HG02884 (cell line): ENCODE results near the gene AGBL3.
"Not testable (repeated sequence)": the region's sequence is repeated elsewhere in the genome, so short reads cannot be mapped to it uniquely, and the experiment has no call there.

Source experiments
- ATAC-seq: cut with Tn5 transposase; IDR thresholded peaks from one replicate; pipeline ENCODE4 v1.9.1; 2021; ENCODE audit warnings: mild to moderate bottlenecking, moderate library complexity; ENCODE audit not compliant: unreplicated experiment

AGBL3 gene

DNA sequence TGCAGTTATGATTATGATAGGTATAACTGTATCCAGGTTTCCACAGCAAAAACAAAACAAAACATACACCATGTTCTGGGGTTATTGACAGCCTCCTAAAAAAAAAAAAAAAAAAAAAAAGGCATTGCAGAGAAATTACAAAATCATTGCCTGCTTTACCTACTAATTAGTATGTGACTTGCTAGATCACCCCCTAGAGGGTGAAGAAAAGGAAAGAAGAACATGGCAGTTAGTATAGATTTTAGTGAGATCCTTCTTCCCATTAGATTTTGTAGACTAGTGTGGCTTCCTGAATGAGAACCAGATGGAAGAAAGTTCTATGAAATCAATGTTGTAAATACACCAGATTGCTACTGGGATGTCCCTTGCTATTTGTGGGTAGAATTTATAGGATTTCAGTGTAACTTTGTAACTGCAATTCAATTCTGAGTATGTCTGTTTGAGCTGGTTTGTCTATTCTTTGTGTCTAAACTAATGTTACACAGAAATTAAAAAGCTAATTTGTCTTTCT is 24.0 kb upstream of the AGBL3 start:
- ATAC-seq: no peak

DNA sequence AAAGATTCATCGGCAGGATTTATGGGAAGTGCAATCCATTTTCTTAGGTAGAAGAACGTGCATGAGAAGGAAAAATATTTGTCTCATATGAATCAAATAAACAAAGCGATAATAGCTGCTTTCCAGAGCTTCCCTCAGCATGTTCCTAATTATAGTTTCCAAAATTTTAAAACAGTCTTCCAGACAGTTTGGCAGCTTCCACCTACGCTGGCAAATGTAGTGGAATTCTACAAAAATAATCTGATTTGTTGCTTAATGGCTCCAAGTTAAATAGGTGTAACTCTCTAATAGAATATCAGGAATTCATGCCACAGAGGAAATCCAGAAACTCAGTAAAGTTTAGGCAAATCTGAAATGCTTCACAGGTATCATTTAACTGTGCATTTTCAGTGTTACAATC is 23.3 kb upstream of the AGBL3 start:
- ATAC-seq: no peak

DNA sequence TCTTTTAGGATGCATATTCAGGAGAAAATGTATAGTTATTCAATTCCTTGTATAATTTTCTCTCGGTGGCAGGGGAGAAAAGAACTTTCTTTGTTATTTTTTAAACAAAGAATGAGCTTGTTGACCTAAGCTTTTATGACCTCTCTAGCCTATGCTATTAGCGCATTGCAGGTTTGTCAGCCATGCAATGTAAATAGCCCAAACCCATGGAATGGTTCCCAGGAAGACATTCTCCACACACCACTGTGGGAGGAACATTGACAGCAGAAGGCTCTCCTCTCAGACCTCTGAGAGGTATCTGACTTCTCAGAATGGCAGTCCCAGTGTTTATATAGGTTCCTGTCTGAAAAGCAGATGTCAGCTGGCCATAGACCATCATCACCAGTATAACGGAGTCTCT is 19.6 kb upstream of the AGBL3 start:
- no peak for ATAC-seq

DNA sequence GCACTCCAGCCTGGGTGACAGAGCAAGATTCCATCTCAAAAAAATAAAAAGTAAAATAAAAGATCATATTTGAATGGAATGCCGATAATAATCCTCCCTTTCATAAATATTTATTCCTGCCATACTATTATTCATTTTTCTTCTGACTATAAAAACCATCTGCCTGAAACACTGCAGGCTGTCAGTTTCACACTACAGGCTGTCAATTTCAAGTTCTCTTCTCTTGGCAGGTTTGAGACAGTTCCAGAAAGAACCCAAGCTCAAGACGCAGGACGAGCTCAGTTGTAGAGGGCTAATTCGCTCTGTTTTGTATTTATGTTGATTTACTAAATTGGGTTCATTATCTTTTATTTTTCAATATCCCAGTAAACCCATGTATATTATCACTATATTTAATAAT is 18.2 kb upstream of the AGBL3 start:
- ATAC-seq: no peak

DNA sequence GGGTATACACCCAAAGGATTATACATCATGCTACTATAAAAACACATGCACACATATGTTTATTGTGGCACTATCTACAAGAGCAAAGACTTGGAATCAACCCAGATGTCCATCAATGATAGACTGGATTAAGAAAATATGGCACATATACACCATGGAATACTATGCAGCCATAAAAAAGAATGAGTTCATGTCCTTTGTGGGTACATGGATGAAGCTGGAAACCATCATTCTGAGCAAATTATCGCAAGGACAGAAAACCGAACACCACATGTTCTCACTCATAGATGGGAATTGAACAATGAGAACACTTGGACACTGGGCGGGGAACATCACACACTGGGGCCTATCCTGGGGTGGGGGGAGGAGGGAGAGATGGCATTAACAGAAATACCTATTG is 4.7 kb upstream of the AGBL3 start:
- ATAC-seq: not testable (repeated sequence)

DNA sequence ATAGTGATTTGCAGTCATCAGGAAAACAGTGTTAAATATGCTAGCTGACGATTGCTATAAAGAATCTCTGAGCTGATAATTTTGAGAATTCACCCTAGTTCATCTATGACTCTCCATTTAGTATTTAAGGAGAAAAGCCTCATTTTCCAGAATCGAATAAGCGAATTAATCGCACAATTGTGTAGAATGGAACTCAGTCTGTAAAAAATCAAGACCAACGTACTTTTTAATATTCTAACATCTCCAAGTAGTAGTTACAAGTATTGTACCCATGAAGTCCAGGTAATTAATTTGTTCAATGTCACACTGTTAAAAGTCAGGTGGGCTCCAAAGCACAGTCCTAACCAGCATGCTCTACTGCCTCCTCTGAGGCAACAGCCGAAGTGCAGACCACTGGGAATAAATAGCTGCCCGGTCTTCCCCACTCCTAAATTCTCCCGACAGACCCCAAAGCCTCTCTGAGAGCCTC is 380 bp upstream of the AGBL3 start:
- peak; percentile 41 for ATAC-seq

DNA sequence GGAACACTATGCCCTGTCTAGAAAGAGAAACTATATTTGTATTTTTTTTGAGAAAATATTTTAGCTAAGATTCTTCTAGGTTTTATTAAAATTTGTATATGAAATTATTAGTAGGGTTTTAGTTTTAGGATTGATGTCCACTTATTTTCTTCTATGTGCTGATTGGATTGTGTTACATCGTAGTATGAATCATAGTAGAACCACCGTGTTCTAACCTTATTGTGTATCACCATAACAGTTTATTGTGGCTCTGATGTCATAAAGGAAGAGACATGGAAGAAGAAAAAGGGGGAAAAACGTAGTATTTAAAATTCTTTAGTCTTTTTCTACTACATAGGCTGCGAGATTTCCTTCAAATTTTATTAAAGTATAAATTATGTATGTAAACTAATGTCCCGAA is 1.9 kb downstream of the AGBL3 start:
- ATAC-seq: no peak

DNA sequence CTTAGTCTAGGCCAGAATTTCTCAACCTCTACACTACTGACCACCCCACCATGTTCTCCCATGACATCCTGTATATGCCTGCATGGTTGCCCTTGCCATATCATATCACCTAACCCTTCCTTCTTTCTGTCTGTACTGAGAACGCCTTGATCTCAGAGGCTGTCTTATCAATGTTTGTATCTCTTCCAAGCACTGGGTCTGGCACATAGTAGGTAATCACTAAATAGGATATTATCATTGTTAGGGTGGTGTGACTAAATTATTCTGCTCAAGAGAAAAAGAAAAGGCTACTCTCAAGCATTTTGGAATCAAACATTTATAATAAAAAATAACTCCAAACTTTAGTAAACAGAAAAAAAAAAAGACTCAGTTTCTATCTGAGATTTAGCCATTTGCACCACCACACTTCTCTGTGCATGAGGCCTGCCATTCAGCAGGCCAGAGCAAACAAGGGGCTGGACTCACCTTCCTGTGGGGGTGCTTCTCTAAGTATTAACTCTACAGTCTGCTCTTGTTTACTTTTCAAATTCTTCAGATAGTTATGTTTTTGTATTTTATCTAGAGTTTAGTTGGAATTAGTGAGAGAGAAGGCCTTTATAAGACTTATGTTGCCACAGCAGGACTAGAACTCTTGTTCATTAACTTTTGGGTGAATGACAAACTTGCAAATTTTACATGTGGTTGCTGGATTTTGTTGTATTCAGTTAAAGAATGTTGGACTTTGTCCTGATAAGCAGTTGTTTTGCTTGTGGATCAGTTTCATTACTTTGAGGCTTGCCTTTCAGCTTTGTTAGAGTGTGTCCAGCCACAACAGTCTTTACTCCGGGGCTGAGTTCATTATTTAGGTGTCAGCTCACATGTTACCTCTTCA is 5.4 kb downstream of the AGBL3 start:
- ATAC-seq: no peak

DNA sequence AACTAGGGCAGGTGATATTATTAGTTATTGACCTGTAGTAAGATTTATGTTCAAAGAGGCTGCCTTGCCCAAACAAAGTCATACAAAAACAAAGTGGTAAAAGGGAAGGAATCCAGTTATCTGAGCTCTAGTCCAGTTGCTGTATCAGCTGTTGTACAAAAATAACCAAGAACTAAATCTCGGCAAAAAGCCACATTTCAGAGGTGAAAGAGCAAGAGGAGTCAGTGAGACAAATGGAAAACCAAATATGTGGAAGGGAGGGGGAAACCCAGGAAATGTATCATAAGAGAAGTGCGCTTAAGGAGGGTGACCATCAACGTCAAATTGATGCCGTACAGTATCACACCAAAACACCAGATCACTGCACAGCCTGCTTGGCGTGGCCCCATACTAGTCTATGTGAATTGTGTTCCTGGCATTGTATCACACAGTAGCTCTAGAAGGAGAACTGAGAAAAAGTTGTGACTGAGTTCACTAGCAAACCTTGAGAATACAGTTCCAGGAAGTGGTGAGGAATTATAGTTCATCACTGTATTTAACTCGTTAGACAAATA is 6.4 kb downstream of the AGBL3 start:
- peak; percentile 72 for ATAC-seq

DNA sequence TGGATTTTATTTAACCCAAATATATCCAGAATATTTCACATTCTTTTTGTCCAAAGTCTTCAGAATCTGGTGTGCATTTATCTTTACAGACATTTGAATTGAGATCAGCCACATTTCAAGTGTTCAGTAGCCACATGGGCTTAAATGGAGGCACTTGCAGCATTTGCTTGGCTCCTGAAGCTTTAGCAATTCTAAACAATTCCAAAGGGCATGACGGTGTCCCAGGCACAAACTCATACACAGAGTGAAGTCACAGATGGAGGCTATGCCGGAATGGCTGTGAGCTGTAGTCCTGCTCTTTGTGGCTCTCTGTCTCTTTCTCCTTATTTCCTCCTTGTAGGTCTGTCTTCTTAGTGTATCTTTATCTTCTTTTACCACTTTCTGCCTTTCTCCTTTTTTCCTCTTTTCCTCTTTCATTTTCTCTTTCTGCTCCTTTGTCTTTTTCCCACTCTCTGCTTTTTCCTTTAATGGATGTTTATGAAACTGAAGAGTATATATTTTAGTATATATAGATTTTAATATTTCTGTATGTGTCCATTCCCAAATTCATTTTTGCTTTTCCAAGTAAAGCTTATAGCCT is 7.7 kb downstream of the AGBL3 start:
- no peak for ATAC-seq

DNA sequence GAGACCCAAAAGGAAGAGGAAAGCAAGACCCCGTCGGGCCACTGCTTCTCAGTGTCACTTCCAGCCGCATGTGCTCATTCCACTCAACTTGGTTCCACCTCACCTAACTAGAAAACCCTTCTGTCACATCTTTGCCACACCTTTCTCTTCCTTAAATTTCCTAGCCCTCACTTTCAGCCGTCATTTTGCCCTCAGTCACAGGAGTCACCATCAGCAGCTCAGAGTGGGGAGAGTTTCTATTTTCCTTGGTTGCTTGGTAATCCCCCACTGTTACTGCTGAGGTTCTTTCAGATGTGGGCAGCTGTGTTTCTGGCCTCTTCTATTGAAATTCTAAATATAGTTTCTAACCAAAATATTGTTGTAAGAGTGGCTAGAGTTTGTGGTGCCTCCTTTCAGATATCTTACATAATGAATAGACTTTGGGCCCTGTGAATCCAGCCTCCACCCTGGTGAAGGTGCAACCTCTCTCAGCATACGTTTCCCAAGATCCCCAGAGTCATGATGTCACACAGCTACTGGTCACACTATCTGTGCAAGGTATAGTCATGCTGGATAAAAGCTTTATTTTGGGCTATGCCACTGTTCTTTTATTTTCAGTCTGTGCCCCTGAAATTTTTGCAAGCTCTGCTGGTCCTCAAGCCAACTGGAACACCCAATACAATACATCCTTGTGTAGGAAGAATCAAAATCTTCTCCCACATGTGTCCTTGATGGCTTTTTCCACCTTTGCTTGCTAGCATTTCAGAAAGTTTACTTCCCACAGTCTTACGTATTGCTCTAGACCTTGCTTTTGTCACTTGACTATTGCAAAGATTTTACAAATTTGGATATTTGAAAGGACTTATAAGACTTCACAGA is 9.2 kb downstream of the AGBL3 start:
- ATAC-seq: peak; percentile 38

DNA sequence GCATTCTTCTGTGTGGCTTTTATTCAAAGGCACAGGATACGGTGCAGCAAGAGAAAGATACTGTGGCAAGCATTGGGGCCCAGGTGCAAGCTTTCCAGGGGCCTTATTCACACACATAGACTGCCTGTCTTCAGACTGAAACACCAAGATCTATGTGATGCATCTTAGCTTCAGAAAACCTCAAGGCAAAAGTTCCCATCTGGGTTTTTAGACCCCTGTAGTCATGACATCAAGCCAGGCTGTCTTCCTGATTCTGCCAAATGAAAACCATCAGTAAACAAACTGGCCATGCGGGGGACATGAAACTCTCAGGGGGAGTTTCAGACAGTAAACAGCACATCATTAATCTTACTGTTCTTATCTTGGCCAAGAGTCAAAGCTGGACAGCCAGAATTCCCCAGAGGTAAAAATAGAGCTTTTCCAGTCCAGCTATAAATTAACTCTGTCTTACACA is 9.8 kb downstream of the AGBL3 start:
- ATAC-seq: peak; percentile 43

DNA sequence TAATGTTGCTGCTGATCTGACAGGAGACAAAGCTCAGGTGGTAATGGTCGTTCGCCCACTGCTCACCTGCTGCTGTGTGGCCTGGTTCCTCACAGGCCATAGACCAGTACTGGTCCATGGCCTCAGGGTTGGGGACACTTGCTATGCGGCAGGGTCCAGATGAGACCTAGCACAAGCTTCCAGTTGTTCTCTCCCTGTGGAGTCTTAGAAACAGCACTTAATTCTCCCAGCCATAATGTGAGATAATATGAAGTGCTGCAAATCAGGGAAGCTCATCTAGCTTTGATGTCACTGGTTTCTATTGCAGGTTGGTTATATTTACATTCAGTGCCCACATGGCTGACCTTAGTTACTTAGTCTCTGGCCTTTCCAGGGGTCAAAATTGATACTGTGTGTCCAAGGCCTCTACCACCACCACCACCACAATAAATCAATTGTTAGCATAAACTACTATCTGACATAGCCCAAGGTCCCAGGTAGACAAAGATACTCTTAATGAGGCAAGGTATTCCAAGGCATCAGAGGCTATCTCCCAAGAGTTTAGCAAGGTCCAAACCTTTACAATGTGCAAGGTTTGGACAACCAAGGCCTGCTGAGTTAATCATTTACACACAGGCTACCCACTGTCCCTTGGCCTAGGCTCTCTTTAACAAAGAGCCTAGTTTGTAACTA is 11.0 kb downstream of the AGBL3 start:
- ATAC-seq: no peak

DNA sequence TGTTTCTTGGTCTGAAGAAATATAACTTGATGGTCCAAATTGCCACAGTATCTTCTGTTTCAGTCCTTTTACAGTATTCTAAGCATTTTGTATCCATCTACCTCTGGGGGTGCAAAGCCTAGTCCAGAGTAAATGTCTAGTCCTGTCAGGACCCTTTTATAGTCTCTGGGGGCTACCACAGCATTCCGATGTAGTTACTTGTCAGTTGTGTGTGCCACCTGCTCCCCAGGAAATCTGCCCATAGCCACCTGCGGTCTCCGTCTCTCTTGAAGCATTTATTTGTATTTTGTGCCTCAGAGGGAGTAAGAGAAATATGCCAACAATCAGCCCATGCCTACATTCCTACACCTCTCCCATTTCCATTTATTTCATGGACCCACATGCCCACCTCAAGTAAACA is 12.8 kb downstream of the AGBL3 start:
- ATAC-seq: no peak

DNA sequence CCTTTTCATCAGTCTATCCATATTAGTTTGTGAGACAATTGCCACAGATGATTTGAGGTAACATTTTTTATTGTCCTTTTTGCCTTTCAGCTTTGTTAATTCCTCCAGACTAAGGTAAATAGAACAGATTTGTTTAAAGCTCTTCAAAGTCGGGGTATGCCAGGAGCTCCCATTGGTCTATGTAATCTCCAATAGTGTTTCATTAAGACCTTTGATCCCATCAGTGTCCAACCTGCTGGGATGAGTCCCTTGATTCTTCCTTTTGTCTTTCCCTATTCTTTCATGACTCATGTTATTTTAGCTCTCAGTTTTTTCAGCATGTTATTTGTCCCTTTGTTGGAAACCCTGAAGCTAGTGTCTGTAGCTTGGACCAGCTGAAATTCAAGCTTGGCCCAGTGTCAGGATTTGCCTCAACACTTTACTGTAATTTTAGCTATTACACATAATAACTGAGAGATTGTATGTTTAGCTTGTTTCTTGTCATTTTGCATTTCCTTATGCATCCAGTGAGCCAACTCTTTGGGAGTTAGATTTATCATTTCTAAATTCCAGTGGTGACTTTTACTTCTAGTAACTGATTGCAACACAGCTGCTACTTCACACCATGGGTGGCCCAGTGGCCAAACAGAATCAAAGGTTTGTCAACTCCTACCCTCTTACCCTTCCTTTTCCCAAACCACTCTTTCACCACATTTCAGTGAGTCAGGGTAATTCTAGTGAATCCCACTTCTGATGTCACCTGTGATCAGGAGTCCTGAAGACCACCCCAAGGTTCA is 15.3 kb downstream of the AGBL3 start:
- no peak for ATAC-seq

DNA sequence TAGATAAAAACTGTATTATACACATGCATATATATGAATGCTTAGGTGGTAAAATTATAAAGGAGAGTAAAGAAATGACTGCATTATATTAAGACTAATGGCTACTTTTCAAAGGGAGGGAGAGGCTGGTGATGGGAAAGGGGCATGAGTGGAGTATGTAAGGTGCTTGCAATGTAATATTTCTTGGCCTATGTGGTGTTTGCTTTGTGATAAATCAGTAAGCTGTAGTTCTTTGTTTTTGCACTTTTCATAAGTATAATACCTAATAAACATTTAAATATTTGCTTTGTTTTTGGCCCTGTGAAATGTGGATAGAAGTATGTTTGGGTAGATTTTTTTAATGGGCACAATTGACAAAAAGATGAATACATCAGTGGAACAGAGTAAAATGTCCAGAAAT is 25.9 kb downstream of the AGBL3 start:
- no peak for ATAC-seq

DNA sequence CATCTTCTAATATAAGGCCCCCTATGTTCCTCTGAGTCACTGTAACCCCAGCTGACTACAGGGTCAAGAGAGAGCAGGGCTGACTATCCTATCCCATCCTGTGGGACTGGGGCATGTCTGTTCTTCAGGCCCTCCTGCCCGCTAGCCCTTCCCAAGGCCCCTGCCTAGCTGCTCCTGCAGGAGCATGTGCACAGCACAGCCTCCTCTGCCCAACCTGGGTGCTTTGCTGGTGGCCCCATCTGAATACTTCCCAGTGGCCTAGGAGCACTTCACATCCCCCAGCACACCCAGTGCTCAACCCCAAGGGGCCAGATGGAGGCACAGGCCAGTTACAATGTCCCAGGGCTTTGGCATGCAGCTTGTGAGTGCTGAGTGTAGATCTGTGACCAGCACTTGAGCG is 37.3 kb downstream of the AGBL3 start:
- ATAC-seq: no peak

DNA sequence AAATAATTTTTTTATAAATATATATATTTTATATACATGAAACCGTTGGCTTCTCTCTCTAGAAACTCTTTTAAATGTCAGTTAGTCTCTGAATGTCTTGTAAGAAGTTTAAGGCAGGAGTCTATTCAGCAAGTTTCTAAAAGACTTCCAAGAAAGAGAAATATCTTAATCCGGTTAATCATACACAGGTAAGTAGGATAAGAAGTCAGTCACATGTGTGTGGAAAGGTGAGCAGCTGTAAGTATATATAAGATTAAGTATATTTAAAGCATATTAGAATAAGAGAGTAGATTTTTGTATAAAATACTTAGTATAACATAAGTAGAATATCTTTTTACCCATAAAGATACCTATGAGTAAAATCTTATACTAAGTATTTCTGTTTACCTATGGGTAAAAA is 48.9 kb downstream of the AGBL3 start:
- ATAC-seq: no peak

DNA sequence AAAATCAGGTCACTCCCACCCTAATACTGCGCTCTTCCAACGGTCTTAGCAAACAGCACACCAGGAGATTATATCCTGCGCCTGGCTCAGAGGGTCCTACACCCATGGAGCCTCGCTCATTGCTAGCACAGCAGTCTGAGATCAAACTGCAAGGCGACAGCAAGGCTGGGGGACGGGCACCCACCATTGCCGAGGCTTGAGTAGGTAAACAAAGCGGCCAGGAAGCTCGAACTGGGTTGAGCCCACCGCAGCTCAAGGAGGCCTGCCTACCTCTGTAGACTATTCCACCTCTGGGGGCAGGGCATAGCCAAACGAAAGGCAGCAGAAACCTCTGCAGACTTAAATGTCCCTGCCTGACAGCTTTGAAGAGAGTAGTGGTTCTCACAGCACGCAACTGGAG is 80.7 kb downstream of the AGBL3 start:
- ATAC-seq: not testable (repeated sequence)

DNA sequence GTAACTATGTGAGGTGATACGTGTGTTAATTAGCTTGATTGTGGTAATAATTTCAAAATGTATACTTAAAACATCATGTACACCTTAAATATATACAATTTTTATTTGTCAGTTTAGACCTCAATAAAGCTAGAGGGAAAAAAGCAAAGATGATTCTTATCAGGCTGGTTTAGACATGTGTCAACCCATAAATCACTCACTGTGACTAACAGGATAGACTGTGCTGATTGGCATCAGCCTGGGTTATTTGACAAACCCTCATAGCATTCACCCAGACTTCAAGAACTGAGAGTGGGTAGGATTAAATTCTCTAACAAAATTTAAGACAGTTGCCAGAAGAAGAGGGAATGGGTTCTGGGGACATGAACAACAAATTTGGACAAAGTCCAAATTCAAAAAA is 87.8 kb downstream of the AGBL3 start:
- ATAC-seq: no peak
